ENCODE data around the gene CCDC92B. TPM values are rescaled to one million over a fixed set of nuclear protein-coding genes. Genes with fewer than 3 reads are reported as not detected.

The CCDC92B gene
- total and polyA plus RNA-seq, 2 of the 13 experiments (the other 11 are each of a cell fraction or from before 2014, with no cell fraction given): not detected

GRCh38 chr17:2710803-2711607, 38.4 kb downstream of the CCDC92B start (continued):
- peak; percentile 5; the same call in 1 of the 2 replicates for TF ChIP-seq ARID5B (CRISPR knock-in tag; IDR thresholded peaks at IDR 0.05)
- peak; percentile 60; the same call in 1 of the 2 replicates for TF ChIP-seq ZNF563 (CRISPR knock-in tag; IDR thresholded peaks at IDR 0.05)
- no peak for TF ChIP-seq ZNF34 (CRISPR knock-in tag; IDR thresholded peaks at IDR 0.05; ENCODE audit: borderline replicate concordance)
- TF ChIP-seq, protein P1, sequence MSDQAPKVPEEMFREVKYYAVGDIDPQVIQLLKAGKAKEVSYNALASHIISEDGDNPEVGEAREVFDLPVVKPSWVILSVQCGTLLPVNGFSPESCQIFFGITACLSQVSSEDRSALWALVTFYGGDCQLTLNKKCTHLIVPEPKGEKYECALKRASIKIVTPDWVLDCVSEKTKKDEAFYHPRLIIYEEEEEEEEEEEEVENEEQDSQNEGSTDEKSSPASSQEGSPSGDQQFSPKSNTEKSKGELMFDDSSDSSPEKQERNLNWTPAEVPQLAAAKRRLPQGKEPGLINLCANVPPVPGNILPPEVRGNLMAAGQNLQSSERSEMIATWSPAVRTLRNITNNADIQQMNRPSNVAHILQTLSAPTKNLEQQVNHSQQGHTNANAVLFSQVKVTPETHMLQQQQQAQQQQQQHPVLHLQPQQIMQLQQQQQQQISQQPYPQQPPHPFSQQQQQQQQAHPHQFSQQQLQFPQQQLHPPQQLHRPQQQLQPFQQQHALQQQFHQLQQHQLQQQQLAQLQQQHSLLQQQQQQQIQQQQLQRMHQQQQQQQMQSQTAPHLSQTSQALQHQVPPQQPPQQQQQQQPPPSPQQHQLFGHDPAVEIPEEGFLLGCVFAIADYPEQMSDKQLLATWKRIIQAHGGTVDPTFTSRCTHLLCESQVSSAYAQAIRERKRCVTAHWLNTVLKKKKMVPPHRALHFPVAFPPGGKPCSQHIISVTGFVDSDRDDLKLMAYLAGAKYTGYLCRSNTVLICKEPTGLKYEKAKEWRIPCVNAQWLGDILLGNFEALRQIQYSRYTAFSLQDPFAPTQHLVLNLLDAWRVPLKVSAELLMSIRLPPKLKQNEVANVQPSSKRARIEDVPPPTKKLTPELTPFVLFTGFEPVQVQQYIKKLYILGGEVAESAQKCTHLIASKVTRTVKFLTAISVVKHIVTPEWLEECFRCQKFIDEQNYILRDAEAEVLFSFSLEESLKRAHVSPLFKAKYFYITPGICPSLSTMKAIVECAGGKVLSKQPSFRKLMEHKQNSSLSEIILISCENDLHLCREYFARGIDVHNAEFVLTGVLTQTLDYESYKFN (CRISPR knock-in tag; conservative IDR thresholded peaks at IDR 0.05): peak; percentile 75
- no peak for TF ChIP-seq CENPT (CRISPR knock-in tag; IDR thresholded peaks at IDR 0.05; ENCODE audit: low read depth)
- 0 out of 2 replicates have a peak, but pooled peaks have one; percentile 45 for TF ChIP-seq GATAD2A (CRISPR knock-in tag; IDR thresholded peaks at IDR 0.05)
- 0 out of 2 replicates have a peak, but pooled peaks have one; percentile 34 for TF ChIP-seq ZNF263 (CRISPR knock-in tag; IDR thresholded peaks at IDR 0.05)
- TF ChIP-seq NR0B2 (CRISPR knock-in tag; IDR thresholded peaks at IDR 0.05): 0 out of 2 replicates have a peak, but pooled peaks have one; percentile 40
- TF ChIP-seq, protein P2, sequence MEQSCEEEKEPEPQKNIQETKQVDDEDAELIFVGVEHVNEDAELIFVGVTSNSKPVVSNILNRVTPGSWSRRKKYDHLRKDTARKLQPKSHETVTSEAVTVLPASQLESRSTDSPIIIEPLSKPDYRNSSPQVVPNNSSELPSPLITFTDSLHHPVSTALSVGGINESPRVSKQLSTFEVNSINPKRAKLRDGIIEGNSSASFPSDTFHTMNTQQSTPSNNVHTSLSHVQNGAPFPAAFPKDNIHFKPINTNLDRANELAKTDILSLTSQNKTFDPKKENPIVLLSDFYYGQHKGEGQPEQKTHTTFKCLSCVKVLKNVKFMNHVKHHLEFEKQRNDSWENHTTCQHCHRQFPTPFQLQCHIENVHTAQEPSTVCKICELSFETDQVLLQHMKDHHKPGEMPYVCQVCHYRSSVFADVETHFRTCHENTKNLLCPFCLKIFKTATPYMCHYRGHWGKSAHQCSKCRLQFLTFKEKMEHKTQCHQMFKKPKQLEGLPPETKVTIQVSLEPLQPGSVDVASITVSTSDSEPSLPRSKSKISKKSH (CRISPR knock-in tag; IDR thresholded peaks at IDR 0.05; ENCODE audit: borderline replicate concordance): peak; percentile 94
- peak; percentile 84; the same call in 1 of the 2 replicates for TF ChIP-seq KDM5B (CRISPR knock-in tag; IDR thresholded peaks at IDR 0.05; ENCODE audit: borderline replicate concordance)
- peak; percentile 60 for TF ChIP-seq KAT7 (CRISPR knock-in tag; IDR thresholded peaks at IDR 0.05; ENCODE audit: borderline replicate concordance)
- no peak for TF ChIP-seq ATAD3A (CRISPR knock-in tag; IDR thresholded peaks at IDR 0.05)
- peak in 1 of 2 experiments; percentile 49; a peak in 1 of 4 replicates for TF ChIP-seq KLF16 (CRISPR knock-in tag; IDR thresholded peaks at IDR 0.05)
